Activated CD8-positive, alpha-beta T cell treated with anti-CD3 and anti-CD28 coated beads, Interleukin-2, amount 10 ng/mL, durations not matched to agents 7 days and 5 days (primary cell): Measurements from ENCODE around the gene PRR35. TPM values are rescaled to one million over a fixed set of nuclear protein-coding genes. Genes with fewer than 3 reads are reported as not detected.

Experiments used
- ATAC-seq: fragments of 150-1000 bp; cut with Tn5 transposase; one replicate; pipeline ENCODE4 v1.10.0; 2021; ENCODE audit warnings: moderate library complexity
- CTCF ChIA-PET: fragments of 350-600 bp; sonication (Branson Sonifier 250); formaldehyde crosslinking; loops from one replicate; lab custom pipeline; 2021; ENCODE audit warnings: antibody characterized with exemption; lab: Charles Lee
- POLR2A ChIA-PET: fragments of 350-600 bp; sonication (Branson Sonifier 250); formaldehyde crosslinking; loops from one replicate; lab custom pipeline; 2021; ENCODE audit warnings: antibody characterized with exemption; lab: Charles Lee
- DNase-seq: peaks from one replicate; pipeline ENCODE4 v3.0.0-alpha.2; 2020
- H3K27ac Mint-ChIP-seq: one replicate; pipeline ENCODE4 v1.8.0; 2021; ENCODE audit warnings: mild to moderate bottlenecking, mixed read lengths
- H3K27me3 Mint-ChIP-seq: one replicate; pipeline ENCODE4 v1.8.0; 2021; ENCODE audit warnings: low read depth, mixed read lengths
- H3K36me3 Mint-ChIP-seq: one replicate; pipeline ENCODE4 v1.8.0; 2021; ENCODE audit warnings: low read depth, mixed read lengths
- H3K4me1 Mint-ChIP-seq: one replicate; pipeline ENCODE4 v1.8.0; 2021; ENCODE audit warnings: low read depth, mixed read lengths
- H3K4me3 Mint-ChIP-seq: one replicate; pipeline ENCODE4 v1.8.0; 2021; ENCODE audit warnings: mild to moderate bottlenecking, mixed read lengths
- H3K9me3 Mint-ChIP-seq: one replicate; pipeline ENCODE4 v1.8.0; 2022; ENCODE audit warnings: mixed read lengths; ENCODE audit not compliant: insufficient read depth
- total RNA-seq, 2 experiments: library from RNA; stranded (reverse); gene quantifications; one replicate each; pipeline ENCODE4 v1.2.3, GENCODE V29; 2021

The PRR35 gene
- total RNA-seq, 2 experiments from 2014 or later: not detected

DNA sequence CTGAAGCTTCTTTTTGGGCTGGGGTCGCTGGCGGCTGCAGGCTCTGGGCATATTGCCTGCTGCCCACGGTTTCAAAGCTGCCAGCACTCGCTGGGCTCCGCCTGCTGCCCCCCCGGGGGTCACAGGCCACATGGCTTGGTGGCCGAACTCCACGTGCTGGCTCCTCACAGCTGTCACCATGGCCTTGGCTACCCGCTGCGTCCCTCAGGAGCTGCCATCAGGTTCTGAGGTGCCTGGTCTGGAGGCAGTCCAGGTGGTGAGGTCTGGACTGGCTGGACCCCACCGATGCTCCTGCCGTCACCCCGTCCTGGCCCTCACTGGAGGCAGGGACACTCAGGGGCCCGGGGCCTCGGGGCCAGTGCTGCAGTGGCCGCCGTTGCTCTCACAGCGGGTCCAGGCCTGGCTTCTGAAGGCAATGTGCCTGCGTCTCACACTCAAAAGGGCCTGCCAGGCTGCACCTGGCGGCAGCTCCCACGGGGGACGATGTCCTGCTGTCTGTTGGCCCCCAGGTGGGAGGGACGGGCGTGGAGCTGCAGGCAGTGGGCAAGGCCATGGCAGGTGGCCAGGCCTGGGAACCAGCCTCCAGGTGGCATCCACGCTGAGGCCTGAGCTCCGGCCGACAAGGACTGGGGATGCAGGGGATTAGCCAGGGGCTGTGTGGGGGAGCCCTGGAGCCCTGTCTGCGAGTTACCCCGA, 19.4 kb upstream of the PRR35 start:
- peaks cover 14% of the 10 kb centered on the region for H3K36me3 Mint-ChIP-seq
- H3K4me1 Mint-ChIP-seq: peaks cover 6% of the 10 kb centered on the region
- H3K27ac Mint-ChIP-seq: no peak overlapping the region
- H3K4me3 Mint-ChIP-seq: no peak overlapping the region
- CTCF ChIA-PET: no interaction called here
- H3K9me3 Mint-ChIP-seq: no peaks in the 10 kb centered on the region
- ATAC-seq (no peak), DNase-seq (no peak)
- POLR2A ChIA-PET: no interaction called here
- no peaks in the 10 kb centered on the region for H3K27me3 Mint-ChIP-seq

DNA sequence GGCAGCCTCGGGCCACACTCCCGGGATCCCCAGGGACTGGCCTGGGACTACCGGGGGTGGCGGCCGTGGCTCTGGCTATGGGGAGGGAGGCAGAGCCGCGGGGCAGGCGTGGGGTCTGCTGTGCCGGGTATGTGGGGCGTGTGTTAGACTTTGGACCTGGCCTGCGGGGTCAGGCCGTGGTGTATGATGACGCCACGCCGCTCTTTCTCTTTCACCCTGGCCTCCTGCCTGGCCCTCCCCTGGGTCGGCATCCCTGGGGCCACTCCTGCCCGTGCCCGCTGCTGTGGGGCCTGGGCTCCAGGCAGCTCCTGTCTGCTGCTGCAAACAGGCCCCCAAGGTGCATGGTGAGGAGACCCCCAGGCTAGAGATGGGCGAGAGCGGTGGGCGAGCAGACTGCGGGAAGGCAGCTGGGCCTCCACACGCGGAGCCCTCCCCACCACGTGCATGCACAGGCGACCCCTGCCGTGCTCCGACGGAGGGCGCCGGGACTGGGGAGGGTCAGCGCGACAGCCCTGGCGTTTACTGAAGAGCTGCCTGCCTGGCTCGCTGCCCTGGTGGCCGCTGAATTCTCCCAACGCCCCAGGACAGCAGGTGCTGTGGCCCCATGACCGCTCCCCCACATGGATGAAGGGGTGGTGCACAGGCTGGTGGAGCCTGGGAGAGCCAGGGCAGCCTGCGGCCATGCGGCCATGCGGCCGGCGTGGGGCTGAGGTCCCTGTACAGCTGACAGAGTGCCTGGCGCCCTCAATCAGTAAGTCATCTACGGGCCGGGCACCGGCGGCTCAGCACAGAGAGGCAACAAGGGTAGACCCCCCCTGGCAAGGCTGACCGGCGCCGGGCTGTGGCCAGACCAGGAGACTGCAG, 16.7 kb upstream of the PRR35 start:
- CTCF ChIA-PET: no interaction called here
- DNase-seq (no peak), ATAC-seq (no peak)
- peaks cover 8% of the 10 kb centered on the region for H3K4me1 Mint-ChIP-seq
- H3K4me3 Mint-ChIP-seq: no peak overlapping the region
- H3K27me3 Mint-ChIP-seq: no peaks in the 10 kb centered on the region
- H3K9me3 Mint-ChIP-seq: no peaks in the 10 kb centered on the region
- no peak overlapping the region for H3K27ac Mint-ChIP-seq
- POLR2A ChIA-PET: no interaction called here
- peaks cover 8% of the 10 kb centered on the region for H3K36me3 Mint-ChIP-seq

DNA sequence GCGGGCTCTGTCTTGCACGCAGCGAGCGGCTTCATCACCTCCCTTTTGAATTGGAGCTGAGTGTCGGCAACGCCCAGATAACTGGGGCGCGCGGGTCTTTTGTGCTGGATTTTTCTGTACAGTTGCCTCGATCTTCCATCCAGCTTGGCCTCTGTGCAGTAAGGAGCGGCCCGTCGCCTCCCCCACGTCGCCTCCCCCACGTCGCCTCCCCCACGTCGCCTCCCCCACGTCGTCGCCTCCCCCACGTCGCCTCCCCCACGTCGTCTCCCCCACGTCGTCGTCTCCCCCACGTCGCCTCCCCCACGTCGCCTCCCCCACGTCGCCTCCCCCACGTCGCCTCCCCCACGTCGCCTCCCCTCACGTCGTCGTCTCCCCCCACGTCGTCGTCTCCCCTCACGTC, 15.7 kb upstream of the PRR35 start:
- ATAC-seq (no peak), DNase-seq (no peak)
- Mint-ChIP-seq H3K27me3 (no peaks in the 10 kb centered on the region), H3K4me3 (no peak overlapping the region), H3K36me3 (peaks cover 6% of the 10 kb centered on the region), H3K27ac (no peak overlapping the region), H3K9me3 (no peaks in the 10 kb centered on the region), H3K4me1 (peaks cover 8% of the 10 kb centered on the region)
- ChIA-PET POLR2A (no interaction called here), CTCF (no interaction called here)

DNA sequence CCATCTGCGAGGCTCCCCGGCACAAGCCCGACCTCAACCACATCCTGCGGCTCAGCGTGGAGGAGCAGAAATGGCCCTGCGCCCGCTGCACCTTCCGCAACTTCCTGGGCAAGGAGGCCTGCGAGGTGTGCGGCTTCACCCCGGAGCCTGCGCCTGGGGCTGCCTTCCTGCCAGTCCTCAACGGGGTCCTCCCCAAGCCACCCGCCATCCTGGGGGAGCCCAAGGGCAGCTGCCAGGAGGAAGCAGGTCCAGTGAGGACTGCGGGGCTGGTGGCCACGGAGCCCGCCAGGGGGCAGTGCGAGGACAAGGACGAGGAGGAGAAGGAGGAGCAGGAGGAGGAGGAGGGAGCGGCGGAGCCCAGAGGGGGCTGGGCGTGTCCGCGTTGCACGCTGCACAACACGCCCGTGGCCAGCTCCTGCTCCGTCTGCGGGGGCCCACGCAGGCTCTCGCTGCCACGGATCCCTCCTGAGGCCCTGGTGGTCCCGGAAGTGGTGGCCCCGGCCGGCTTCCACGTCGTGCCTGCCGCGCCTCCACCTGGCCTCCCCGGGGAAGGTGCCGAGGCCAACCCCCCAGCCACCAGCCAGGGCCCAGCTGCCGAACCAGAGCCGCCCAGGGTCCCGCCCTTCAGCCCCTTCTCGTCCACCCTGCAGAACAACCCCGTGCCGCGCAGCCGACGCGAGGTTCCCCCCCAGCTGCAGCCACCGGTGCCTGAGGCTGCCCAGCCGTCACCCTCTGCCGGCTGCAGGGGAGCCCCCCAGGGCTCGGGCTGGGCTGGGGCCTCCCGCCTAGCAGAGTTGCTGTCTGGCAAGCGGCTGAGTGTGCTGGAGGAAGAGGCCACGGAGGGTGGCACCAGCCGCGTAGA, 13.1 kb upstream of the PRR35 start:
- ATAC-seq: peak; percentile 72
- DNase-seq: peak; percentile 65
- ChIA-PET CTCF (no interaction called here), POLR2A (no interaction called here)
- Mint-ChIP-seq H3K9me3 (no peaks in the 10 kb centered on the region), H3K27me3 (no peaks in the 10 kb centered on the region), H3K36me3 (peaks cover 5% of the 10 kb centered on the region), H3K4me1 (peaks cover 6% of the 10 kb centered on the region), H3K27ac (no peak overlapping the region), H3K4me3 (no peak overlapping the region)

DNA sequence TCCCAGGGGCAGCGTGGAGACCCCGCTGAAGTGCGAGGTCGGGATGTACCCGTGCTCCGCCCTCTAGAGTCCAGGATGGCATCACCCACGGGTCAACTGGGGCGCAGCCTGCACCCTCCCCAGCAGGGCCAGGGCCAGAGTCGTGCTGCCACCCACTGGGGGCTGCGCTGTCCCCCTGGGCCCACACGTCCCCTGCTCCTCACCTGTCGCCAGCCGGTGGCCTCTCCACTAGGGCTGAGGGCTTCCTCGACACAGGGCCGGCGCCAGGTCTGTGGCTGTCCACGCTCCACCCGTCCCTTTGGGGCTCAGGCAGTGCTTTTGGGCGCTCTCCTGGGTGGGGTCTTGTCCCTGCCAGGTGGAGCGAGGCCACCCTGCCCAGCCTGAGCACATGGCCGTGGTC, 11.6 kb upstream of the PRR35 start:
- Mint-ChIP-seq H3K27ac (no peak overlapping the region), H3K4me3 (no peak overlapping the region), H3K36me3 (peaks cover 2% of the 10 kb centered on the region), H3K27me3 (no peaks in the 10 kb centered on the region), H3K9me3 (no peaks in the 10 kb centered on the region), H3K4me1 (peaks cover 2% of the 10 kb centered on the region)
- DNase-seq: no peak
- ChIA-PET POLR2A (no interaction called here), CTCF (no interaction called here)
- ATAC-seq: no peak

DNA sequence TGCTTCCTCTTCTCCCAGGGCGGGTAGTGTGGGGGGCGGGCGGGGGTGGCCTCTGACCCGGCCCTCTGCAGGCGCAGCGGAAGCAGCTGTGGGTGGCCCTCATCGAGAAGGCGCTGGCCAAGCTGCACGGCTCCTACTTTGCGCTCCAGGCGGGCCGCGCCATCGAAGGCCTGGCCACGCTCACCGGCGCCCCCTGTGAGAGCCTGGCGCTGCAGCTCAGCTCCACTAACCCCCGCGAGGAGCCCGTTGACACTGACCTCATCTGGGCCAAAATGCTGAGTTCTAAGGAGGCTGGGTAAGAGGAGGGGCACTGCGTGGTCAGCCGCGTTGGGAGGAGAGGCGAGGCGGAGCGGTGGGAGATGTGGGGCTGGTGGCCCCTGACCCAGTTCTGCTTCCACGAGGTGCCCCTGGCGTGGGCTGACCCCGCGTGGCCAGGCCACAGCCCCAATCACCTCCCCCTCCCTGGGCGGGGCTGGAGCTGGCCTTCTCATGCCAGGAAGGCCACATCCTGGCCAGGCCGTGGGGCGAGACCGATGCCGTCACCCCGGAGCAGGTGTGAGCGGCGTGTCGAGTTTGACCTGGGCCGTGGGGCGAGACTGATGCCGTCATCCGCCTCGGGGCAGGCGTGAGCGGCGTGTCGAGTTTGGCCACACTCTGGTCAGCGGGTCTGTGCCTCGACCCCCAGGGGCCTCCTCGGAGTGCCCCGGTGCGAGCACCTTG, 10.5 kb upstream of the PRR35 start:
- Mint-ChIP-seq H3K27ac (no peak overlapping the region), H3K36me3 (peaks cover 2% of the 10 kb centered on the region), H3K27me3 (no peaks in the 10 kb centered on the region), H3K4me1 (peaks cover 2% of the 10 kb centered on the region), H3K9me3 (no peaks in the 10 kb centered on the region), H3K4me3 (no peak overlapping the region)
- CTCF ChIA-PET: no interaction called here
- ATAC-seq: no peak
- no peak for DNase-seq
- POLR2A ChIA-PET: no interaction called here

DNA sequence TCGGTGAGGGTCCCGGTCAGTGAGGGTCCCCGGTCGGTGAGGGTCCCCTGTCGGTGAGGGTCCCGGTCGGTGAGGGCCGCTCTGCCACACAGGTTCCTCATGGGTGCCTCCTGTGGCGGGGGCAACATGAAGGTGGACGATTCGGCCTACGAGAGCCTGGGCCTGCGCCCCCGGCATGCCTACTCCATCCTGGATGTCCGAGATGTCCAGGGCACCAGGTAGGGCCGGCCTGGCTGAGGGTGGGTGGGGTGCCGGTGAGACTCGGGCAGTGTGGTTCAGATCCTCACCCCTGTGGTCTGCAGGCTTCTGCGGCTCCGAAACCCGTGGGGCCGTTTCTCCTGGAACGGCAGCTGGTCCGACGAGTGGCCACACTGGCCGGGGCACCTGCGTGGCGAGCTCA, 9.0 kb upstream of the PRR35 start:
- POLR2A ChIA-PET: no interaction called here

DNA sequence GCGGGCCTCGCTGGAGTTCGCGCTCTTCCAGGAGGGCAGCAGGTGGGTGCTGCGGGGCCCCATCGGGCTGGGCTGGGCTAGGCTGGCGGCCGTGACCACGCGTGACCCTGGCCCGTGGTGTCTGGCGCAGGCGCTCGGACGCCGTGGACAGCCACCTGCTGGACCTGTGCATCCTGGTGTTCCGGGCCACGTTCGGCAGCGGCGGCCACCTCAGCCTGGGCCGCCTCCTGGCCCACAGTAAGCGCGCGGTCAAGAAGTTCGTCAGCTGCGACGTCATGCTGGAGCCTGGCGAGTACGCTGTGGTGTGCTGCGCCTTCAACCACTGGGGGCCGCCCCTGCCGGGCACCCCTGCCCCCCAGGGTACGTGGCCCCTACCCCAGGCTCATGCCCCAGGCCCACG, 8.0 kb upstream of the PRR35 start:
- DNase-seq (no peak), ATAC-seq (no peak)
- CTCF ChIA-PET: no interaction called here
- no peaks in the 10 kb centered on the region for H3K4me1 Mint-ChIP-seq
- no peak overlapping the region for H3K4me3 Mint-ChIP-seq
- peaks cover 2% of the 10 kb centered on the region for H3K36me3 Mint-ChIP-seq
- POLR2A ChIA-PET: no interaction called here
- H3K27me3 Mint-ChIP-seq: no peaks in the 10 kb centered on the region
- no peak overlapping the region for H3K27ac Mint-ChIP-seq
- H3K9me3 Mint-ChIP-seq: no peaks in the 10 kb centered on the region

More for the DNA sequence above, 9.0 kb upstream of the PRR35 start:
- ATAC-seq (no peak), DNase-seq (no peak)
- Mint-ChIP-seq H3K27me3 (no peaks in the 10 kb centered on the region), H3K4me3 (no peak overlapping the region), H3K9me3 (no peaks in the 10 kb centered on the region), H3K36me3 (peaks cover 2% of the 10 kb centered on the region), H3K4me1 (peaks cover 2% of the 10 kb centered on the region), H3K27ac (no peak overlapping the region)
- CTCF ChIA-PET: no interaction called here

DNA sequence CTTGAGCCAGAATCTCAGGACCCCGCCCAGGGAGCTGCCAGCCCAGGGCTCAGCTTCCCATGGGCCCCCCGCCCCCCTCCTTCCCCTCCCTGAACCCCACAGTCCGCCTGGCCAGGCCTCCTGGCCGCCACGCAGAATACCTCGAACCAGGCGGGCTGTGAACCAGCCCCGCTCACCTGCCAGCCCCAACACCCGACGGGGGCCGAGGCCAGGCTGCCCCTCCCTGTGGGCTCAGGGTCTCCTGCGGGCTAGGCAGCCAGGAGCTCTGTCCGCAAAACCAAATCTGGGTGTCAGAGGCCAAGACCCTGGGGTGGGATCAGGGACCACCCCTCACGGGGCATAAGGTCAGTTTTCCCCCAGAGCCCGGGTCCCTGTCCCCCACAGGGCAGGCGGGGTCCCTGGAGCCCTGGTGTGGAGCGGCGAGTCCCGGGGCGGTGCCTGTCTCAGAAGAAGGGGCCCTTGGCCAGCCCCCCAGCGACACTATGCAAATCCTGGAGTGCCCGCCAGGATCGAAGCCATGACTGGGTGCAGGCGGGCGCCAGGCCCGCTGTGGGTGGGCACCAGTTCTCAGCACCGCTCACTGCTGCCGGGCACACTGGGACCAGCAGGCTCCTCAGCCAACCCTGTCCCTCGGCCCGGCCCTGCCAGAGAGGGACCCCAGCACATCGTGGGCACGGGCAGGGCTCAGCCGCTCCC, 6.4 kb upstream of the PRR35 start:
- POLR2A ChIA-PET: no interaction called here
- peaks cover 5% of the 10 kb centered on the region for H3K27me3 Mint-ChIP-seq
- CTCF ChIA-PET: no interaction called here
- no peak for ATAC-seq
- DNase-seq: no peak
- peaks cover 2% of the 10 kb centered on the region for H3K36me3 Mint-ChIP-seq
- no peaks in the 10 kb centered on the region for H3K4me1 Mint-ChIP-seq
- H3K27ac Mint-ChIP-seq: no peak overlapping the region
- no peak overlapping the region for H3K4me3 Mint-ChIP-seq
- H3K9me3 Mint-ChIP-seq: no peaks in the 10 kb centered on the region

DNA sequence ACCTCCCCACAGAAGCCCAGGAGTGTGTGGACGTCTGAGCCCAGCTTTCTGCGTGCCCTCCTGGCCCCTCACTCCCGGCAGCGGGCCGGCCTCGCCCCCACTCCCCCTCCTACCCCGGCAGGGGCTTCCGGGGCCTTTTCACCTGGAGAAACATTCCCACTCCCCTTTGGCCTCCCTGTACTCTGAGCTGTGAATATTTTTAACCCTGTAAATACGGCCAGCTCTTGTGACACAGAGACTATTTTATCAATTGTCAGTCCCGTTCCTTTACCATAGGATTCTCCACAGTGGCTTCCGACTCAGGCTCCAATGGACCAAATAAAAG, 5.9 kb upstream of the PRR35 start:
- no peaks in the 10 kb centered on the region for H3K4me1 Mint-ChIP-seq
- ChIA-PET CTCF (no interaction called here), POLR2A (no interaction called here)
- no peak overlapping the region for H3K4me3 Mint-ChIP-seq
- no peaks in the 10 kb centered on the region for H3K9me3 Mint-ChIP-seq
- H3K36me3 Mint-ChIP-seq: no peaks in the 10 kb centered on the region
- peaks cover 5% of the 10 kb centered on the region for H3K27me3 Mint-ChIP-seq
- H3K27ac Mint-ChIP-seq: no peak overlapping the region
- ATAC-seq (no peak), DNase-seq (no peak)
